ENCODE measurements around the gene LRRC56.

DNA sequence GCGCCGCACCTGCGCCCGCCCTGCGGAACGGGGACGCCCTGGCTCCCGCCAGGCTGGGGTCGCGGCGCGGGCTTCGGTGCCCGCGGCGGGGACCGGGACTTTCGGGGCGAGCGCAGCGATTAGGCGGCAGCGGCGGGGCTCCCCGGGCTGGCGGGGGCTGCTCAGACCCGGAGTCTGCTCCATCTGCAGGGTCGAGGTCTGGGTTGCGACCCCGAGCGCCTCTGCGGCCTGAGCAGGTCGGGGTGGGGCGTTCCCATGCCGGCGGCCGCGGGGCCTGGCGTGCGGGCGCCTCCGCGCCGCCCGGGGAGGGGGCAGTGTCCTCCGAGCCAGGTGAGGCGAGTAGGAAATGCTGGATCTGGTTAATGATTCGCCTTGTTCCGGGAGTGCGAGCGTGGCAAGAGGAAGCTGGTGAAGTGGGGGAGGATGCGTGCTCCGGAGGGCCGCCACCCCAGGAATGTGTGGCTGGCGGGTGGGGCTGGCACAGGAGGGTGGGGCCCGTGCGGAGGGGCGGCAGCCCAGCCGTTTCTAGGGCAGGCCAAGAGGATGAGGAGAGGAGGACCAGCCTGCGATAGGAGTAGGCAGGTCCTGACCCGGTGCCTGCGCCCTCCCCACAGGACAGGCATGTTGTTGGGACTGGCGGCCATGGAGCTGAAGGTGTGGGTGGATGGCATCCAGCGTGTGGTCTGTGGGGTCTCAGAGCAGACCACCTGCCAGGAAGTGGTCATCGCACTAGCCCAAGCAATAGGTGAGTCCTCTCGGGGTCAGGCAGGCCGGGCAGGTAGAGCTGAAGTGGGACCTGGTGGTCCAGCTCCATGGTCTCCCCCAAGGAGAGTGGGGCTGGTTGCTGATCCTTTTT is 24.0 kb downstream of the LRRC56 start:
- TF ChIP-seq POLR2A (IDR thresholded peaks at IDR 0.05) (peak; percentile 13), POLR2AphosphoS5 (IDR thresholded peaks at IDR 0.05) (peak; percentile 25)
